Activated effector memory CD4-positive, alpha-beta T cell treated with anti-CD3 and anti-CD28 coated beads, Interleukin-2, amount 50 U/mL, for 16 hours (primary cell): ENCODE data around the gene MTAP.

Experiments used
- DNase-seq: peaks from one replicate; pipeline ENCODE4 v3.0.0-alpha.2; 2020

Gene MTAP

DNA sequence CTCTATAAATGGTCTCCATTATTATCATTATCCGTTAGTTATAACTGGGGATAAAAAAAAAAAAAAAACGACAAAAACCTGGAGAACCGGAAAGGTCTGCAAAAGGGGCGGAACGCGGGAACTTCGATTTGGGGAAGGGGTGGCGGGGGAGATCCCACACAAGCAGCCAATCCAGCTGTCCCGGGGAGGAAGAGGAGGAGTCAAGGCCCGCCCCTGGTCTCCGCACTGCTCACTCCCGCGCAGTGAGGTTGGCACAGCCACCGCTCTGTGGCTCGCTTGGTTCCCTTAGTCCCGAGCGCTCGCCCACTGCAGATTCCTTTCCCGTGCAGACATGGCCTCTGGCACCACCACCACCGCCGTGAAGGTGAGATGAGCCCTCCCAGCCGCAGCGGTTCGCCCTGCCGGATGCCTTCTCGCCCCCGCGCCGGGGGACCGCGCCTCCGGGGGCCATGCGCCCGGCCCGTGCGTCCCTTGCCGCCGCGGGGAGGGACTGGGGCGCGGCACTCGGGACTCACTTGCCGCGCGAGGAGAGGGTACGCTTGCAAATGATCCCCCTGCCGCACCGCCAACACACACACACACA, at the start of gene MTAP:
TSS of gene MTAP (plus strand) at position 219 of the 583 bp plus-strand sequence. CDS start at position 332, 113 bp downstream.
- DNase-seq = peak; percentile 89

DNA sequence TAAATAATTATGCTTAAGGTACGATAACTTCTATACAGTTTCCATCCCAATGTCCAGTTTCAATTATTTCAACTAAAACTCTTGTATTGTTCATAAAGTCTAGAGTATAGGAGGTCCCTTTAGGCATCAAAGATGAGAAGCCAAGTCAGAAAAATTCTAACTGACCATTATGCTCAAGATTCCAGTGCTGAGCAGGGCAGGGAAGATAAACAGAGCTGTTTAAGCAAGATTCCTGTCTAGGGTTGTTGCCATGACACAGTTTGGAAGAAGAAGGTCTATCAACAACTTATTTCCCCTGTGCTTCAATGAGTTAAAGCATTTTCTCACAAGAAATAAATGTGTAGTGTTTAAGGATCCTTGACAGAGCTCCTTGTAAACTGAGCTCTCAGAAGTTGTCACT, 48.9 kb upstream of the MTAP start:
- DNase-seq = no peak

DNA sequence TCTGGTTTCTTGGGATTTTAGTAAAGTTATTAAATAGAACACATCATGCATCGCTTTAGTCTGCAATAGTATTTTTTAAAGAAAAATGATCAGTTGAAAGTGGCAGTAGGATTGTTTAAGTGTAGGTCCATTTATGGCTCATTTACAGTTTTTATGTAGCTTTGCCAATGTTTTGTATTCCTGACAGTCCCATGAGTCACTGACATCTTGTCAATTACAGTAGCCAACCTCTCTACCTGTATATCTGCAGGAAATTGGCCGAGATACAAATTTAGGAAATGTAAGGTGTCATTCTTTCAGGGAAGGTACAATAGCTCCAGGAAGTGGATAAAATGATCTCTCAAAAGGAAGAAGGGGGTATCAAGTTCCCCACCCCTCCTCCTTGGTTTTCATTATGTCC, 47.7 kb upstream of the MTAP start:
- DNase-seq = no peak

- no peak for DNase-seq
Measured at GRCh38 chr9:21758540-21758939, 43.9 kb upstream of the MTAP start.

GRCh38 chr9:21761309-21761901, 41.0 kb upstream of the MTAP start:
- DNase-seq = no peak

DNA sequence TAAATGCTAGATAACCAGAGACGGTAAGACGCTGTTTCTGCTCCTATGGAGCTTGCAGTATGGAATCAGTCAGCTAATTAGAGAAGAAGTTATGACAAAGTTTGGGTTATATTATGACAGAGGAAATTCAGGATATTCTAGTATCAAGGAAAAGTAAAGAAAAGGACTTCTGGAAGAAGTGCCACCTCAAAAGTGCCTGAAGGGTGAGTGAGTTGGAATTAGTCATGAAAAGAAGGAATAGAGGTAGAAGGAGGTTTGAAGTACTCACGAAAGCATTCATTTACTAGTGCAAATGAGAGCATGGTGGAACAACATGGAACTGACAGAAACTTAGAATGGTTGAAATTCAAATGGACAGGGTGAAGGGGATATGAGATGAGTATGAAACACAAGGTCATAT, 40.4 kb upstream of the MTAP start:
- no peak for DNase-seq

DNA sequence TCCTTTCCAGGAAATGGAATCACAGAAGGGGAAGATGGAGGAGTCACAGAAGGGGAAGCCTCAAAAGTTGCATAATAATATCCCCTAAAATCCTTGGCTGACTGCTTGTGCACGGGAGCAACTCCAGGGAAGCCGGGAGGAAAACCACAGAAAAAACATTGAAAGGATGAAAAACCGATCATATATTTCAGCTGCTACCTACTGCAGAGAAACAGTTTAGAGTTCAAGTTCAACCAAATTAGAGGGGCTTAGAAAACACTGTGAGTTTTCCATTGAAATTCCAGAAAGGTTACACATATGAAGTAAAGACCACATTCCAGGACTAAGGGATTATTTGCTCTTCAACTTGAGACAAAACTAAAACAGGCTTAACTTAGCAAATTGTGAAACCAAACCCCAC, 37.6 kb upstream of the MTAP start:
- no peak for DNase-seq

DNA sequence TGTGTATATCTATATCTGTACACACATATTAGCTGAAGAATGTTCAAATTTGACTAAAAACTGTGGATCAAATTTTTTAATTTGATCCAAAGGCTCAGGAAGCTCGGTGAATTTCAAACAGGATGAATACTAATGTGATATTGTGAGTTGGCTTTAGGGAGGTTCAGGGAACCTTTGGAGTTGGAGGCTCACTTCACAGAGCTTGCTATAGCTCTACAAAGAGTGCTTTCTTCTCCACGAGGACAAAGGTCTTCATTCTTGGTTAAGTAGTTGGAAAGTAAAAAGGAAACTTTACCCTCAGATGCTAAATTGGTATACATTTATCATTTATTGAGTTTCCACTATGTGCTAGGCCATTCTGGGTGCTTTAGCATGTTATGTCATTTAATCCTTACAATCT, 36.3 kb upstream of the MTAP start:
- DNase-seq = no peak

DNA sequence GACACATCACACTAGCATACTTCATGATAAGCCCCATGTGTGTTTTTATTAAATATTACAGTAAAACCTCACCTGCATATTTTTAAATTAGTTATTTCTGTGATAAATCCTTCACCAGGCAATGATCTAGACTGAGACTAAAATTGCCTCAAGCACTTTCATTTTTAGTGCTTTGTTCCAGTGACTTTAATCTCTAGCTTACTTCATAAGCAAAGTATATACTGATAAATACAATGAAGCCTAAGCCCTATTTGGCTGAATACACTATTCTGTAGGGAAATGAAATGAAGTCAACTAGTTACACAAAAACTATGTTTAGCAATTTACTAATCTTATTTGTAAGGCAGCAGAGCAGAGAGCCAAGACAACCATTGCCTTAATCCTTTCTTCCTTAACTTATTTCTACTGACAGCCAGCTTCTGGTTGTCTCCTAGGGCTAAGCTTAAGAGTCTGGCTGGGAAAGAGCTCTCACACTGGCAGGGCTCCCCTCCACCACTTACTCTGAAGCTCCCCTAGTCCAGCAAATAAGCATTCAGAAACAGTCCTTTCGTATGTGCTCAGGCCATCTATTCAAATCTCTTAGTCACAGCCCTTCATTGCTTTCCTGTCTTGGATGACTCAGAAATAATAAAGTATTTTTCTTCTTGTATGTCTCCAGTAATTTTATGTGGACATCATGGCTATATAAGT, 31.4 kb upstream of the MTAP start:
- no peak for DNase-seq

- no peak for DNase-seq
Measured at GRCh38 chr9:21777701-21778100, 24.7 kb upstream of the MTAP start.

DNA sequence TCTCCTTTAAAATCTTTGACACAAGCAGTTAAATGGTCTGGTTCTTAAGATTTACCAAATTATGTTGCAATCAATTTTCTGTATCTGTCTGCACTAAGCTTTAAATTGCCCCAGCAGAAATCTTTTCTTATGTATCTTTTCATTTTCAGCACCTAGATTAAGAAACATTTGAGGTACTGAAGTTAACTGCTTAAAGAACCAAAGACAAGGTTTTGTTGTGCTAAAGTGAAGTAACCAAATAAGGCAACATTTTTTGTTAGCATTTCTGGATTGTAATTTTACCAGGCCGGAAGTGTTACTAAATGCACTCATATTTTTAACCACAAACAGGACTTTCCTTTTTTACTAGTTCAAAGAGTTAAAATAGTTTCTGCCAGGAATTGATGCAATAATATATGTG, 24.1 kb upstream of the MTAP start:
- no peak for DNase-seq

- no peak for DNase-seq
Measured at GRCh38 chr9:21779397-21779796, 23.0 kb upstream of the MTAP start.

DNA sequence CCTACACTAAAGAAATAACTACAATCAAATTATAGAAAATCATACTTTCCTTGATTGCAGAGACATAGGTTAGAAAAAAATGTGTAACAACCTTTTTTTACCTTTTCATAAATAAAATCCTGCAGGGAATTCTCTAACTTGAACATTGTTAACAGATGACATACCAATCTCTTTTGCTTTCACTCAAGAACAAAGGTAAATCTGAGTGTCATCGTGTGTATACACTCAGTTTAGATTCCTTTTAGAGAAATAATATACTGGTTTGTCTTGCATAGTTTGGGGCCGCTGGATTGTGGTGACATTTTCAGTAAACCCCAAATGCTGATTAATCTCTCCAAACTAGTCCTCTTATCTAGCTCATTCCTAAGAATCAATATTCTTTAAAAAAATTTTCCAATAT, 20.8 kb upstream of the MTAP start:
- DNase-seq = no peak

DNA sequence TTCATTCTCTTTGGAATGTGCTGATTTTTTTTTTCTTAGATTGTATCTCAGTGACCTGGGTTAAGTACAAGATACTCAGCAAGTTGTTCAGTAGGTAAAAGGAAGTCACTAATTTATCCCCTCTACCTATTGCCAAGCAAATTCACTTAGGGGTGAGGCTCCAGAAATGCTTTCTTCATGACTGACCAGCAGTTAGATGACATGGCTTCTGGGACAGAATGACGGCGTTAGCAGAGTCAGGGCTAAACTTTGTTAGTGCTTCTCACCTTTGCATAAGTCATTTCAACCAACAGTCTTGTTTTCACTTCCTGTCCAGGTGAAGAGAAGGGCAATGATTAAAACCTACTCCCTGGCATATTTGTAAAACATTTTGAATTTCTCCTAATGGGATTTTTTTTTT, 20.2 kb upstream of the MTAP start:
- no peak for DNase-seq

GRCh38 chr9:21788752-21789151, 13.7 kb upstream of the MTAP start:
- DNase-seq = no peak

DNA sequence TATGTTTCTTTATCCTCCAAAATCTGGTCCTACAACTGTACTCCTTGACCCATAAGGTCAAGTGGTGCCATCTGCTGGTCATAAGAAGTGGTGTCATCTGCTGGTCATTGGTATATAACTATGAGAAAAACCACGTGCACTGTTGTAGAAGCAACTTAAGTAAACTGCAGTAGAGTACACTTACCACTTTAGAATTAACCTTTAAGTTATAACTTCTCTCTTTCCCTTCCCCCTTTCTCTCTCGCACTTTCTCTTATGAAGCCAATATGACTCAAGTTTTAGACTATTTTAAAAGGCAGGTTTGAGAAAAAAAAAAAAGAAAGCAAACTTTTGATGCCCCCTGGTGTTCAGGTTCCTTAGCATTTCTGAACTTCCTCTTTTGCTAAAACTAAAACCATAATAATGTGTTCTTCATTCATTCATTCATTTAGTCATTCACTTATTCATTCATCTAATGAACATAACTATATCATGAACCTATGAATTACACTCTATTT, 12.8 kb upstream of the MTAP start:
- peak; percentile 77 for DNase-seq

- no peak for DNase-seq
Measured at GRCh38 chr9:21795483-21795882, 7.0 kb upstream of the MTAP start.

GRCh38 chr9:21796768-21797167, 5.7 kb upstream of the MTAP start:
- DNase-seq = no peak

DNA sequence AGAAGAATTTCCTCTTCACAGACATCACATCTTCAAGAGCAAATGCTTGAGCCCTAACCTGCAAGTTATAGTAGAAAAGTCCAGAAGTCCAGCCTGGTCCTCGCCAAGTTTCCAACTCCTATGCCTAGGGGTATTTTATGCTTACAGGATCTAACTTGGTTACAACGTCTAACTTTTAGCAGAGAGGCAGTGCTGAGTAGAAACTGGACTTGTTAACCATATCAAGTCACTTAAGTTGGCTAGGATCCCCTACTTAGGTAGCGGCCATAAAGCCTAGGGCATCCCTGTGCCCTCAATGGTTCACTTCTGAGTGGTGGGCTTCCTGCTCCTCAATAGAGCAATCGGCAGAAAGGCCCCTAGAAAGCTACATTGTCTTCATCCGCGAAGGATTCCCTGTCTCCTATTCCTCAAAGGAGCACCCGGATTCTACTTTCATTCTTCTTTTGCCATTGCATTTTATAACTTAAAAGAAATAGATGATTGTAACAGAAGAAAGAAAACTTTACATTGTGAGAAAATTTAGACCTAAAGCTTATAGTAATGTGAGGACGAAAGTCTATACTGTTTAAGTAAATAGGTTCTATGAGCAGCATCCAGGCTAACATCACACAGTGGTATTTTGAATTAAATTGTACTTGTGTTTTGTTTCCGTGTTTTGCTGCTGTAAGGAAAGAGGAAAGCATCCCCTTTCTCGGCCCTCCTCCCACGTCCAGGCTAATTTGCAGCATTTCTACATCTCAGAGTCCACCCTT, 1.3 kb upstream of the MTAP start:
- no peak for DNase-seq

DNA sequence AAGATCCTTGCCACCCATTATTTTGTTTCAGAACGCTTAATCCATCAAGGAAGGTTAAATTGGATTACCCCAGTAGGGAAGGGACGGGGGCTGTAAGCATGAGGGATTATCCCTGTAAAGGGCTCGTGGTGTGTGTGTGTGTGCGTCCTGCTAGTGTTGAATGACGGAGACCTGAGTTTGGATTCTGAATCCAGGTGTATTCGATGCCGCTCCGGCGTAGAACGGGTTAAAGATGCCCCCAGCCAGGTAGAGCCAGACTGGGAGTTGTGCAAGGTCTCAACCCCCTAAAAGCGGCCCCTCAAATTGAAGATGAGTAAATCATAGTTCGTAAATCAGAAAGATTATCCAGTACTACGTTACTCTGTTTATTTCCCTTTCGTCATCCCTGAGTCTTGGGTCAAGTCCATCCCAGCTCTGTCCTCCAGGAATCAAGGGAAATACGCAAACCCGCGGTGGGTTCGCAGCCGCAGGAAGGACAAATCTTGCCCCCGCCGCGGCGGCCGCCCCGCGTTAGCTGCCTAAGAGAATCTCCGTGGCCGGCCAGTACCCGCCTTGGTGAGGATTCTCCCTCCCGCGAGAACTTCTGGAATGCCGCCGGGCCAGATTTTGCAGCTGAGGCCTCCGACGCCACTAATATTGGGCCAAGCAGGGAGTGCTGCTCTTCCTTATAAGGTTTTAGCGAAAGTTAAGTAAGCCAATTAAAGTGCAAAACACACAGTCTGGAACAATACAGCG, 586 bp upstream of the MTAP start:
- DNase-seq = peak; percentile 70

- DNase-seq = no peak
Measured at GRCh38 chr9:21803649-21804048, 1.2 kb downstream of the MTAP start.

GRCh38 chr9:21804331-21804730, 1.9 kb downstream of the MTAP start:
- DNase-seq = no peak

- no peak for DNase-seq
Measured at GRCh38 chr9:21804791-21805190, 2.4 kb downstream of the MTAP start.
